ENCODE measurements around the gene RARRES1. TPM values are rescaled to one million over a fixed set of nuclear protein-coding genes. Genes with fewer than 3 reads are reported as not detected.
A peak's percentile ranks its signal among the peaks of the same experiment; 100 is the strongest.

Gene RARRES1
- polyA plus RNA-seq, 2 of the 4 experiments (the other 2 are of a cell fraction): 10.9 to 33.4 TPM

DNA sequence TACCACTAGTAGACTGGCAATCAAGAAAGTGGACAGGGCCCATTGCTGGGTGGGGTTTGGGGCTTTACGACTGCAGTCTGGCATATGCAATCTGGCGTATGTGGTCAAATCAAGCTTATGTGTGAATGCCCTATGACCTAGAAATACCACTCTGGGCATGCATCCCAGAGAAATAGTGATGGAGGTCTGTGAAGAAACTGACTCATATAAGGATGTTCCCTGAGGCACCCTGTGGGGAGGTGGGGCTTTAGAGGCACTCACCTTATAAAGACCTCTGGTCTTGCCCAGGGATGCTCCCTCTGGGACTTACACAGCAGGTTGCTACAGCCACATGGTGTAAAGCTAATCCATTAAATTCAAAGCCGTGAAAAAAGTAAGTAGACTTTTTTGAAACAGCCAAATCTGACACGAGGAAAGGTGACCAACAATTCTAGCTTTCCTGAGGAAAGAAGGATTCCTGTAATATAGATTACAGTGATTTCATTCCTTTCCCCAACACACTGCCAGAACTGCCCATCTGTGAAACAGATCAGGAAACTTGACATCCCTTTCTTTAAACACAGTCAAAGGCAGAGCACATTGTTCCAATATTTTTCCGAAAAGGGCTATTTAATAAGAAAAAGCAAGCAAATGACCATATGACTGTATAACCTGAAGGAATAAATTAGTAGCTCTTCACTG, 13.6 kb downstream of the RARRES1 start:
- FAIRE-seq (no peak), DNase-seq (ENCODE audit: low read depth in 1 of 2, low spot score in 1 of 2) (peak; percentile 34 to 85), ATAC-seq (peak; percentile 51 to 65)
- Histone ChIP-seq H3K9me3 (no peaks in the 10 kb centered on the region), H3K27ac (peak overlapping the region; percentile 63 to 90), H3K4me2 (peak overlapping the region; percentile 42), H3K4me3 (no peak overlapping the region), H3K4me1 (peaks cover 79% of the 10 kb centered on the region)
- WGBS (ENCODE audit: missing lambda C conversion rate): 41% methylated on average over 5 of the region's 5 CpGs
- ChIA-PET POLR2A (interaction anchor here (0.6 to 0.9 kb wide), 2 partner anchors 18 to 91 kb away, joined by 3 to 5 read pairs; no protein-coding TSS in a partner anchor), CTCF (interaction anchor here (0.6 to 12.4 kb wide), 10 partner anchors 9 to 74 kb away, joined by 3 to 71 read pairs (median 4); partner anchors contain the start of genes GFM1 and LXN)
- TF ChIP-seq EP300 (IDR thresholded peaks at IDR 0.05) (0 out of 5 replicates have a peak, but pooled peaks of 1 of the 2 experiments have one; percentile 36), EHF (CRISPR knock-in tag; IDR thresholded peaks at IDR 0.05) (no peak), JUN (IDR thresholded peaks at IDR 0.05) (peak; percentile 41 to 51; a peak in 1 of 5 replicates), JUNB (IDR thresholded peaks at IDR 0.05) (peak; percentile 42; the same call in 1 of the 2 replicates), CEBPB (IDR thresholded peaks at IDR 0.05) (0 out of 4 replicates have a peak, but pooled peaks of 1 of the 2 experiments have one; percentile 2)
- TF ChIP-seq, protein P1, sequence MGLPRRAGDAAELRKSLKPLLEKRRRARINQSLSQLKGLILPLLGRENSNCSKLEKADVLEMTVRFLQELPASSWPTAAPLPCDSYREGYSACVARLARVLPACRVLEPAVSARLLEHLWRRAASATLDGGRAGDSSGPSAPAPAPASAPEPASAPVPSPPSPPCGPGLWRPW (IDR thresholded peaks at IDR 0.05): no peak
- TF ChIP-seq, protein P2, sequence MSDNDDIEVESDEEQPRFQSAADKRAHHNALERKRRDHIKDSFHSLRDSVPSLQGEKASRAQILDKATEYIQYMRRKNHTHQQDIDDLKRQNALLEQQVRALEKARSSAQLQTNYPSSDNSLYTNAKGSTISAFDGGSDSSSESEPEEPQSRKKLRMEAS (IDR thresholded peaks at IDR 0.05): no peak; the same call in 1 of the 2 replicates

DNA sequence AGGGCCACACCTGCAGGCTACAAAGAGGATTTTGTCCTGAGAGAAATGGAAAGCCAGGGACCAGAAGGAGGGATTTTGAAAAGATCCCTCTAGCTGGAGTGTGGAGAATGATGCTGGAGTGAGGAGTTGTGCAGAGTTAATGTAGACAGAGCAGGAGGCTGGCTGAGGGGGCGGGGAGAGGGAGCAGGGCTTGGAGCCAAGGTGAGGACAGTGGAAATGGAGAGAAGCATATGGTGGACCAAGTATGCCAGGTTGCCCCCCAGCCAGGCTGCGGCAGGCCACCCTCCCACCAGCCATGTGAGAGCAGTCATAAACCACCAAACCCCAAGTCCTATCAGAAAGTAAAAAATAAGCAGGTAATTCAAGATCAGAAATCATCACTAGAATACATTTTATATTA, 14.7 kb downstream of the RARRES1 start:
- Histone ChIP-seq H3K27ac (peak overlapping the region; percentile 38 to 90; a peak in 5 of 6 replicates), H3K9me3 (no peaks in the 10 kb centered on the region), H3K4me2 (peak overlapping the region; percentile 4; the same call in 1 of the 3 replicates), H3K4me3 (no peak overlapping the region), H3K4me1 (peaks cover 80% of the 10 kb centered on the region)
- 94% methylated on average over 2 of the region's 2 CpGs for WGBS (ENCODE audit: missing lambda C conversion rate)
- ChIA-PET CTCF (interaction anchor here (0.7 to 12.4 kb wide), 8 partner anchors 10 to 85 kb away, joined by 3 to 71 read pairs (median 4); partner anchors contain the start of genes LXN and MFSD1), POLR2A (no interaction called here)
- no peak for DNase-seq (ENCODE audit: low read depth in 1 of 2, low spot score in 1 of 2)
- no peak for FAIRE-seq
- TF ChIP-seq SREBF2 (IDR thresholded peaks at IDR 0.05) (no peak), ZC3H11A (IDR thresholded peaks at IDR 0.05) (no peak), HOXB5 (CRISPR knock-in tag; IDR thresholded peaks at IDR 0.05) (no peak), HEYL (CRISPR knock-in tag; IDR thresholded peaks at IDR 0.05) (no peak), MAZ (IDR thresholded peaks at IDR 0.05; ENCODE audit: borderline replicate concordance, low read depth, low read length) (no peak), GATA3 (IDR thresholded peaks at IDR 0.05; ENCODE audit: borderline replicate concordance) (no peak), RCOR1 (IDR thresholded peaks at IDR 0.05; ENCODE audit: low read depth, low read length) (no peak), HDAC2 (IDR thresholded peaks at IDR 0.05) (no peak), KDM5A (IDR thresholded peaks at IDR 0.05) (no peak), ZSCAN20 (CRISPR knock-in tag; IDR thresholded peaks at IDR 0.05) (no peak)
- TF ChIP-seq, protein P3, sequence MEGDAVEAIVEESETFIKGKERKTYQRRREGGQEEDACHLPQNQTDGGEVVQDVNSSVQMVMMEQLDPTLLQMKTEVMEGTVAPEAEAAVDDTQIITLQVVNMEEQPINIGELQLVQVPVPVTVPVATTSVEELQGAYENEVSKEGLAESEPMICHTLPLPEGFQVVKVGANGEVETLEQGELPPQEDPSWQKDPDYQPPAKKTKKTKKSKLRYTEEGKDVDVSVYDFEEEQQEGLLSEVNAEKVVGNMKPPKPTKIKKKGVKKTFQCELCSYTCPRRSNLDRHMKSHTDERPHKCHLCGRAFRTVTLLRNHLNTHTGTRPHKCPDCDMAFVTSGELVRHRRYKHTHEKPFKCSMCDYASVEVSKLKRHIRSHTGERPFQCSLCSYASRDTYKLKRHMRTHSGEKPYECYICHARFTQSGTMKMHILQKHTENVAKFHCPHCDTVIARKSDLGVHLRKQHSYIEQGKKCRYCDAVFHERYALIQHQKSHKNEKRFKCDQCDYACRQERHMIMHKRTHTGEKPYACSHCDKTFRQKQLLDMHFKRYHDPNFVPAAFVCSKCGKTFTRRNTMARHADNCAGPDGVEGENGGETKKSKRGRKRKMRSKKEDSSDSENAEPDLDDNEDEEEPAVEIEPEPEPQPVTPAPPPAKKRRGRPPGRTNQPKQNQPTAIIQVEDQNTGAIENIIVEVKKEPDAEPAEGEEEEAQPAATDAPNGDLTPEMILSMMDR (IDR thresholded peaks at IDR 0.05): no peak
- TF ChIP-seq, protein P4, sequence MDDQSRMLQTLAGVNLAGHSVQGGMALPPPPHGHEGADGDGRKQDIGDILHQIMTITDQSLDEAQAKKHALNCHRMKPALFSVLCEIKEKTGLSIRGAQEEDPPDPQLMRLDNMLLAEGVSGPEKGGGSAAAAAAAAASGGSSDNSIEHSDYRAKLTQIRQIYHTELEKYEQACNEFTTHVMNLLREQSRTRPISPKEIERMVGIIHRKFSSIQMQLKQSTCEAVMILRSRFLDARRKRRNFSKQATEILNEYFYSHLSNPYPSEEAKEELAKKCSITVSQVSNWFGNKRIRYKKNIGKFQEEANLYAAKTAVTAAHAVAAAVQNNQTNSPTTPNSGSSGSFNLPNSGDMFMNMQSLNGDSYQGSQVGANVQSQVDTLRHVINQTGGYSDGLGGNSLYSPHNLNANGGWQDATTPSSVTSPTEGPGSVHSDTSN (IDR thresholded peaks at IDR 0.05): no peak
- TF ChIP-seq, protein P5, sequence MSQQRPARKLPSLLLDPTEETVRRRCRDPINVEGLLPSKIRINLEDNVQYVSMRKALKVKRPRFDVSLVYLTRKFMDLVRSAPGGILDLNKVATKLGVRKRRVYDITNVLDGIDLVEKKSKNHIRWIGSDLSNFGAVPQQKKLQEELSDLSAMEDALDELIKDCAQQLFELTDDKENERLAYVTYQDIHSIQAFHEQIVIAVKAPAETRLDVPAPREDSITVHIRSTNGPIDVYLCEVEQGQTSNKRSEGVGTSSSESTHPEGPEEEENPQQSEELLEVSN (IDR thresholded peaks at IDR 0.05; ENCODE audit: borderline replicate concordance, low read depth): no peak
- TF ChIP-seq, protein P2 (IDR thresholded peaks at IDR 0.05): no peak
- TF ChIP-seq, protein P1 (IDR thresholded peaks at IDR 0.05): no peak
- peak; percentile 33 to 44; a peak in 4 of 6 replicates for ATAC-seq
